Gastroesophageal sphincter (tissue), 3 donors: Measurements from ENCODE around the gene ZNF436.

Experiments used
- POLR2AphosphoS5 ChIP-seq: sonication (generic); formaldehyde crosslinking; IDR thresholded peaks from one replicate; pipeline ENCODE4 v1.6.1; 2017; ENCODE audit warnings: antibody characterized with exemption
- TF ChIP-seq, protein P1 (sequence below), 4 experiments: fragments of 200-600 bp in 2 of 4; fragments of 450-650 bp in 2 of 4; sonication (generic) in 1 of 4; IDR thresholded peaks; one replicate each; pipeline ENCODE4 v1.5.1; 2017 to 2019; ENCODE audit warnings: antibody characterized with exemption in 4 of 4, mild to moderate bottlenecking in 2 of 4, moderate library complexity in 2 of 4

GRCh38 chr1:23403735-23404486 is 34.3 kb upstream of the ZNF436 start:
- TF ChIP-seq POLR2AphosphoS5: peak; percentile 72
- TF ChIP-seq, protein P1, sequence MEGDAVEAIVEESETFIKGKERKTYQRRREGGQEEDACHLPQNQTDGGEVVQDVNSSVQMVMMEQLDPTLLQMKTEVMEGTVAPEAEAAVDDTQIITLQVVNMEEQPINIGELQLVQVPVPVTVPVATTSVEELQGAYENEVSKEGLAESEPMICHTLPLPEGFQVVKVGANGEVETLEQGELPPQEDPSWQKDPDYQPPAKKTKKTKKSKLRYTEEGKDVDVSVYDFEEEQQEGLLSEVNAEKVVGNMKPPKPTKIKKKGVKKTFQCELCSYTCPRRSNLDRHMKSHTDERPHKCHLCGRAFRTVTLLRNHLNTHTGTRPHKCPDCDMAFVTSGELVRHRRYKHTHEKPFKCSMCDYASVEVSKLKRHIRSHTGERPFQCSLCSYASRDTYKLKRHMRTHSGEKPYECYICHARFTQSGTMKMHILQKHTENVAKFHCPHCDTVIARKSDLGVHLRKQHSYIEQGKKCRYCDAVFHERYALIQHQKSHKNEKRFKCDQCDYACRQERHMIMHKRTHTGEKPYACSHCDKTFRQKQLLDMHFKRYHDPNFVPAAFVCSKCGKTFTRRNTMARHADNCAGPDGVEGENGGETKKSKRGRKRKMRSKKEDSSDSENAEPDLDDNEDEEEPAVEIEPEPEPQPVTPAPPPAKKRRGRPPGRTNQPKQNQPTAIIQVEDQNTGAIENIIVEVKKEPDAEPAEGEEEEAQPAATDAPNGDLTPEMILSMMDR (IDR thresholded peaks at IDR 0.05): peak; percentile 94 to 98 (median 96)
